NCI-H226 (cell line): ENCODE results near the gene TXK.
A peak's percentile ranks its signal among the peaks of the same experiment; 100 is the strongest.
"Not testable (repeated sequence)": the region's sequence is repeated elsewhere in the genome, so short reads cannot be mapped to it uniquely, and the experiment has no call there.

Experiments
- DNase-seq: peaks from one replicate; pipeline ENCODE4 v3.0.0-alpha.2; 2015

TXK gene

GRCh38 chr4:48134081-48134480 lies at the start of gene TXK:
Gene TXK (minus strand): TSS chr4:48134250. CDS start chr4:48134170, 80 bp downstream.
- DNase-seq, result no peak

GRCh38 chr4:48180234-48180633 lies 46.2 kb upstream of the TXK start:
- DNase-seq, result no peak

- no peak for DNase-seq
Observed at GRCh38 chr4:48178931-48179330, 44.9 kb upstream of the TXK start.

- DNase-seq, result no peak
Observed at GRCh38 chr4:48175806-48176205, 41.8 kb upstream of the TXK start.

- peak; percentile 3 for DNase-seq
Observed at GRCh38 chr4:48175328-48175727, 41.3 kb upstream of the TXK start.

- peak; percentile 84 for DNase-seq
Observed at GRCh38 chr4:48173056-48173991, 39.3 kb upstream of the TXK start.

GRCh38 chr4:48172651-48173050 lies 38.6 kb upstream of the TXK start:
- no peak for DNase-seq

GRCh38 chr4:48169636-48170035 lies 35.6 kb upstream of the TXK start:
- DNase-seq, result no peak

- DNase-seq, result peak; percentile 9
Observed at GRCh38 chr4:48167538-48168263, 33.7 kb upstream of the TXK start.

GRCh38 chr4:48164561-48164960 lies 30.5 kb upstream of the TXK start:
- DNase-seq, result not testable (repeated sequence)

GRCh38 chr4:48163746-48164145 lies 29.7 kb upstream of the TXK start:
- no peak for DNase-seq

GRCh38 chr4:48162162-48162561 lies 28.1 kb upstream of the TXK start:
- peak; percentile 65 for DNase-seq

- no peak for DNase-seq
Observed at GRCh38 chr4:48157271-48157670, 23.2 kb upstream of the TXK start.

GRCh38 chr4:48156423-48156822 lies 22.4 kb upstream of the TXK start:
- DNase-seq, result no peak

- no peak for DNase-seq
Observed at GRCh38 chr4:48153791-48154550, 19.9 kb upstream of the TXK start.

GRCh38 chr4:48152259-48152658 lies 18.2 kb upstream of the TXK start:
- DNase-seq, result no peak

- no peak for DNase-seq
Observed at GRCh38 chr4:48149827-48150370, 15.8 kb upstream of the TXK start.

GRCh38 chr4:48147621-48148020 lies 13.6 kb upstream of the TXK start:
- DNase-seq, result no peak

- no peak for DNase-seq
Observed at GRCh38 chr4:48141048-48141447, 7.0 kb upstream of the TXK start.

- peak; percentile 37 for DNase-seq
Observed at GRCh38 chr4:48139691-48140090, 5.6 kb upstream of the TXK start.

GRCh38 chr4:48138936-48139335 lies 4.9 kb upstream of the TXK start:
- DNase-seq, result no peak

GRCh38 chr4:48138511-48138910 lies 4.5 kb upstream of the TXK start:
- no peak for DNase-seq

GRCh38 chr4:48137846-48138245 lies 3.8 kb upstream of the TXK start:
- DNase-seq, result no peak
